Ramos (cell line): ENCODE data around the gene GRIA1.

Experiments used
- in situ Hi-C: fragments of 300-500 bp; cut with MboI; formaldehyde crosslinking; loops from one replicate; pipeline ENCODE4 v1.14.3; 2022; ENCODE audit warnings: low sequenced_read_pairs; ENCODE audit not compliant: unreplicated experiment

The GRIA1 gene

DNA sequence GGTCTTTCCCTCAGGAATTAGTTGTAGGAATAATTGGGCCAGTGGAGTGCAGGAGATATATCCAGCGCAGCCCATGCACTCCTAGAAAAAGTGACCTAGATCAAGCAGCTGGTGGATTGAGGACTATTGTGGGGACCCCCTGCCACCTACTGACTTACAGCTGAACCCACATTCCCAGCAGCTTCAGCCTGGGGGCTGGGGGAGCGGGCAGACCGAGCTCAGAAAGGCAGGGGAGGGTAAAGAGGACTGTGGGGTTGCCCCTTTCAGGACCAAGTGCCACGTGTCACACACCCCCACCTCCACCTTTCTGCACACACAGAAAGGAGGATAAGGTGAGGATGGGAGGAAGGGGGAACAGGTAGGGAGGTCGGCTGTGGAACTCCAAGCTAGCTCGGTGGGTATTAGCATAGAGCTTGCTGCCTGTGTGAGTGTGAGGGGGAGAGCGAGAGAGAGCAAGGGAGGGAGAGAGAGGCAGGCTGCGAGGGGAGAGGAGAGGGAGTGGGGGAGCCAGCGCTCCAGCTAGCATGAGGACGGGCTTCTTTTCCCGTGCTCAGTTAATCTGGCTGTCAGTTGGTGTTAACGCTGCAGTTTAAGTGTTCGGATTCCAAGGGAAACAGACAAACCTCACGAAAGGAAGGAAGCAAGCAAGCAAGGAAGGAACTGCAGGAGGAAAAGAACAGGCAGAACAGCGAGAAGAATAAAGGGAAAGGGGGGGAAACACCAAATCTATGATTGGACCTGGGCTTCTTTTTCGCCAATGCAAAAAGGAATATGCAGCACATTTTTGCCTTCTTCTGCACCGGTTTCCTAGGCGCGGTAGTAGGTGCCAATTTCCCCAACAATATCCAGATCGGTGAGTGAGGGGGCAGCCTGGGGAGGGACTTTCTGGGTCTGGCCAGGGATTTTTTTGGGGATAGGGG, at the start of gene GRIA1:
GRIA1 (plus strand) TSS at position 553 of the 920 bp plus-strand sequence.
- in situ Hi-C loops: loop anchor here (10.0 kb wide), 1 partner anchor 474 kb away; no protein-coding TSS in a partner anchor

- in situ Hi-C loops: no loop called here
Observed at GRCh38 chr5:153445875-153446579, 44.4 kb upstream of the GRIA1 start.

- in situ Hi-C loops: no loop called here
Observed at GRCh38 chr5:153447534-153447933, 42.9 kb upstream of the GRIA1 start.

DNA sequence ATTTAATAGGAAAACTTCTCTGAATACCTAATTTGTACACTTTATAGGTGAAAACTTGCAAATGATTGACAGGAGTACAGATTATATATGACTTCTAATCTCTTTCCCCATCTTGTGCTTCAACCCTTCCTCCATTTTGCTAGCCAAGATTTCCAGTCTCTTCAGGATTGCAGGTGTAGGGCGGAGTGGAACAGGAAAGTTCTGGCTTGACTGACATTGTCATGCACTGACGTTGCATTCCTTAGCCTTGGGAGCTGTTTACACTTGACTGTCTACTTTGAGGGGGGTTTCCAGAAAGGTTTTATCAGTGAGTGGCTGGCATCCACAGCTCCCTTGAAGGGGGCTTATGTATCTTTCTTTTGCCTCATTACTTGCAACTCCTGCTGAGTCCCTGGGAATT, 34.1 kb upstream of the GRIA1 start:
- in situ Hi-C loops: no loop called here

DNA sequence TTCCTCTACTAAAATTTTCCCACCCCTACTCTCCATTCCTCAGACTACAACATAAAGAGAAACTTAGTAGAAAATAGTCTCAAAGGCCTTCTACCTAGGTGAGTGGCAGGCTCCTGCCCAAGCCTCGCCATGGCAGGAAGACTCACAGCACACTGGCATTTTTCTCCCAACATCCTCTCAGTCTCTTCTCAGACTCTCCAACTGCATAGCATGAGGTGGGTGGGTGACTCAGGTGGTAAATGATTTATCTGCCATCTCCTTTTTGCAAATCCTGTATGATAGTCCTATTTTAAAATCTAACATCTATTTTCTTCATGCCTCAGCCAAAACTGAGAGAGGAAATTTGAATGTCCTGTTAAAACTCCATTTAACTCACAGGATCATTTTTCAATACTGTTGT, 33.5 kb upstream of the GRIA1 start:
- in situ Hi-C loops: no loop called here

GRCh38 chr5:153458268-153458667, 32.2 kb upstream of the GRIA1 start:
- in situ Hi-C loops: no loop called here

DNA sequence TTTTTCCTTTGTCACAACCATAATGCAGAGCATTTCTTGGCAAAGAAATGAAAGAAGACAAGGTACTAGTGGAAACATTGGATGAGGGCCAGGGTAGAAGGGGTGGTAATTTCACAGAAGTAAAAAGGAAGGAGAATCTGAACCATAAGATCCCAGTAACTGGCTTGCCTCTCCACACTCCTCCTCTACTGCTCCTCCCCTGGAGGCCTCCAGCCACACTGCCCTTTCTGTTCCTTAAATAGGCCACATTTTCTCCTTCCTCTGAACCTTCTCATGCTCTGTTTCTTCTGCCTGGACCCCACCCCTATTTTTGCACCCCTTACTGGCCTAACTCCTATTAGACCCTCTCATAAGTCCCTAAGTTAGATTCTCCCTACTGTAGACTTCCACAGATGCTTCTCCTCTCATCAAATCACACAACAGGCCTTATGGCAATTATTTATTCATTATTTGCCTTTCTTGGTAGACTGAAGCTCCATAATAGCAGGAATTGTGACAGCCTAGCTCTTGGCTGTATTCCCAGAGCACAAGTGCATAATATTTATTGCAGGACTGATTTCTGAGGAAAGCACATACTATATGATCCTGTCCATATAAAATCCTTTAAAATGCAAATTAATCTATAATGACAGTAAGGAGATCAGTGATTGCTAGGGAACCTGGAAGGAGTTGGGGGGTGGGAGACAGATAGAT, 31.3 kb upstream of the GRIA1 start:
- in situ Hi-C loops: no loop called here

DNA sequence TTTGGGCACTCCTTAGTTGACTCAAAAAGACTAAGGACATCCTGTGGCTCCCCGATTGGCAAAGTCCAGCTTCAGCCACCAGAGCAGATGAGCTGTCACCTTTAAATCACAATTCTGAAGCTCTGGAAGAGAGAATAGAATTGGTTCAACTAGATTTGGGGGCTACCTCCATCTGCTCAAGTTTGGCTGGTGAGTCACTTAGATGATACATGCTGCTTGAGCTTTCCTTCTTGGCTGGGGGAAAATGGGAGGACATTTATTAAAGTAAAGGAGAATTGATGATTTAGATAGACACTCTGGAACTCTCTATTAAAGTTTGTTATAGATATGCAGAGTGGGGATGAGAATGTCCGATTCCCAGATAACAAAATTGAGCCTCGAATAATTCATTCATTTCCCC, 30.0 kb upstream of the GRIA1 start:
- in situ Hi-C loops: no loop called here

GRCh38 chr5:153461341-153461740, 29.1 kb upstream of the GRIA1 start:
- in situ Hi-C loops: no loop called here

DNA sequence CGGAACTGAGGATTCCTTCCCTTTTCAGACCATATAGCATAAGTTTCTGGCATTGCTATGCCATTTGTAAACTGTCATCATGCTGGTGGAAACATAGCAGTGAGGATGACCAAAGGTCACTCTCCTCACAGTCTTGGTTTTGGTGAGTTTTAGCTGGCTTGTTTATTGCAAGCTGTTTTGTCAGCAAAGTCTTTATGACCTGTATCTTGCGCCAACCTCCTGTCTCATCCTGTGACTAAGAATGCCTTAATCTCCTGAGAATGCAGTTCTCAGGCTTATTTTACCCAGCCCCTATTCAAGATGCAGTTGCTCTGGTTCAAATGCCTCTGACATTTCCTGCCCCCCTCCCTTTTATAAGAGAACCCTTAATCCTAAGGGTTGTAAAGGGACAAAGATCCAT, 26.7 kb upstream of the GRIA1 start:
- in situ Hi-C loops: no loop called here

DNA sequence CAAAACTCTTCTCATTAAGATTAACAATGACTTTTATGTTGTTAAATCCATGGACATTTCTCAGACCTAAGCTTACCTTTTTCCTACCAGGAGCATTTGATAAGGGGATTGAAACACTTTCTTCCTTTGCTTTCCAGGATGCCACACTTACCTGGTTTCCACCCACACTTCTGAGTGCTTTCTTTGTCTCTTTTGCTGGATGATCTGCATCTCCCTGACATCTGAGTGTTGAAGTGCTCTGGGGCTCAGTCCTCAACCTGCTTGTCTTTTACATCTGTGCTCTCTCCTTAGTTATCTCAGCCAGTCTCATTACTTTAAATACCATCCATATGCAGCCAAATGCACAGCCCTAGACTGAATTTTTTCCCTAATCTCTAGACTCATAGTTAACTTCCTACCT, 22.9 kb upstream of the GRIA1 start:
- in situ Hi-C loops: no loop called here

GRCh38 chr5:153469423-153469822, 21.0 kb upstream of the GRIA1 start:
- in situ Hi-C loops: no loop called here

DNA sequence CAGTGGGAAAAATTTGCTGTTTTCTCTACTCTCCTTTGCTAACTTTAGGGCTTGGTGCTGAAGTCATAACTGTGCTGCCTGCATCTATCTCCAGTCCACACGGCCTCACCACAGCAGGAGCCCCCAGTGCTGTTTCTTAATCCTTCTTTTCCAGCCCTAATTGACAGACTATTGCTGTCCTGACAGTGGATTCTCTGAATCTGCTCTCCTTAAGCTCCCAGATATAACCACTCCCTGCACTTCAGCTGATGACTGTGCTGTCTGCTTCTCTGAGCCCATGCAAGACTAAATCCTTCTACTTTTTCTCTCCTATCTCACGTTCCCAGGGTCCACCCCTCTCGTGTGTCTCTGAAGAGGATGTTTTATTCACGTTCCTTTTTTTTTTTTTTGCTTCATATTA, 19.7 kb upstream of the GRIA1 start:
- in situ Hi-C loops: no loop called here

DNA sequence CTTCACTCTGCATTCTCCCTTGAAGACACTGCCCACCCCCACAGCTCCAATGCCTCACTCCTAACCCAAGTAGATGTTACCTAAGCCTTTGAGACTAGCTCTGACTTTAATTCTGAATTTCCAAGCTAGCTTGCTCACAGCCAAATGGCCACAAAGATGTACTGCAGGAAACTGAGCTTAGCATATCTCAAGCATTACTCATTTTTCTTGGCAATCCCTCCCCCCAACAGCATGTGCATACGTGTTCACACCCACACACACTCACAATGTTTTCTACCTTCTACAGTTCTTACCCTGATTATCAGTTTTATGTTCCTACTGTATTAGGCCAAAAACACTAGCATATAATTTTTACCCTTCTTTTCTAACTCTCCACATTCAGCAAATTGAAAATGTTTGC, 13.7 kb upstream of the GRIA1 start:
- in situ Hi-C loops: no loop called here

- in situ Hi-C loops: no loop called here
Observed at GRCh38 chr5:153480401-153480800, 10.1 kb upstream of the GRIA1 start.

DNA sequence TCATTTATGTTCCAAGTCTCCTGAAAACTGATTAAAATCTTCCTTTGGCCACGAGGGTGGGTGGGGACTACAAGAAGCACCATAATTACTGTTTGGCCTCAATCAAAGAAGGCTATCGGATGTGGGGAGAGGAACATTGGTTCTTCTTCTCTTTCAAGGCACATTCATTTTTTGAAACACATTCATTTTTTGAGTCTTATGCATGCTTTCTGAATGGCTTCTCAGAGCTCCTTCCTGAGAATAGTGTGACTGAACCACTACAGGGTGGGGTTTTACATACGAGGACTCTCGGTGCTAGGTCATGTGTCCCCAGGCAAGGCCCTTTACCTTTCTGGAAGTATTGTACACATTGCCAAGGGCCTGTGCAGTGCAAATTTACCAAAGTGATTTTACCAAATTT, 7.0 kb upstream of the GRIA1 start:
- in situ Hi-C loops: no loop called here

DNA sequence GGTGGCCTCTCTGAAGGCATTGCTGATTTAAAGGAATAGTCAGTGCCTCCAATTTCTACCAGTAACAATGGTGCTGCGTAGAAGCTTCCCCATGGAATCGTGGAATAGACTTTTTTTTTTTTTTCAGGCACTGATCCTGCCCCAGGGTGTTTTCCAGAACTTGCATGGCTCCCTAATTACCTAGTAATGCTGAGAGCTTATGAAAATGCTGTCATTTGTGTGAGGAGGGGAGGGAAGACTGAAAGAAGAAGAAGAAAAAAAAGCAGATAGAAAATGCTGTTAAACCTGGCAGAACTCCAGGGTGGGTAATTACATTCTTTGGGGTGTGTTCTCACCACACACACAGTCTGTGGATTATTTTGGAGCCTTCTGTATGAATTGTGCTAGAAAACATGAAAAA, 4.8 kb upstream of the GRIA1 start:
- in situ Hi-C loops: no loop called here

DNA sequence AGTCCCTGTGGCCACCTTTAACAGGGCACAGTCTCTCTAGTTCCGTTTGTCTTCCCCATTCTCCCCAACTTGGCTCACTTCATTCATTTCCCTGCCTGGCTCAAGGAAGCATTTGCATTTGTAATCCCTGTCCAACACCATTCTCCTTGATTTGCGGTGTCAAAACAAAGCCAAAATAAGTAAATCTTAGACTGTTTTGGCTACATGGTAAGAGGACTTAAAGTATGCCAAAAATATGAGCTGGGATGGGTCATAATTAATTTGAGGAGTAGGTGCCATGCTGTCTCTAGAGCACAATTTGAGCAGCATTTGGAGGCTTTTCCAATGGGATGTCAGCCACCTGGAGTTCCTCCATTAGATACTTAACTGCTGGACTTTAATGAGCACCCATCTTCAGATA, 3.7 kb upstream of the GRIA1 start:
- in situ Hi-C loops: no loop called here

DNA sequence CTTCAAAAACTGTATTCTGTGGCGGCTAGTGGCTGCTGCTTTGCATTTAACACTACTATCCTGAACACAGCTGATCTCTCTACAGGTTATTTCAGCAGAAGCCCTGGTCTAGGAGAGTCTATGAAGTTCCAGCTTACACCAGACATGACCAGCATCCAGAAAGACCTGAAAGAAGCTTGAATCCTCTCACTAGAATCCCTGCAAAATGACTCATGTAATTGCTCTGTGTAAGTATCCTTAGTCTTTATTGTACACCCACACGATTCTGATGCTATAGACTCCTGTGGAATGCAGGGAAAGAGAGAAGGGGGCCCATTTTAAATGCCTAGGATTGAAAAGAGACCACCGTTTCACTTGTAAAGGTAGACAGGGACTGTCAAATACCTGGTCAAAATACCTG, 859 bp upstream of the GRIA1 start:
- in situ Hi-C loops: loop anchor here (10.0 kb wide), 1 partner anchor 475 kb away; no protein-coding TSS in a partner anchor

DNA sequence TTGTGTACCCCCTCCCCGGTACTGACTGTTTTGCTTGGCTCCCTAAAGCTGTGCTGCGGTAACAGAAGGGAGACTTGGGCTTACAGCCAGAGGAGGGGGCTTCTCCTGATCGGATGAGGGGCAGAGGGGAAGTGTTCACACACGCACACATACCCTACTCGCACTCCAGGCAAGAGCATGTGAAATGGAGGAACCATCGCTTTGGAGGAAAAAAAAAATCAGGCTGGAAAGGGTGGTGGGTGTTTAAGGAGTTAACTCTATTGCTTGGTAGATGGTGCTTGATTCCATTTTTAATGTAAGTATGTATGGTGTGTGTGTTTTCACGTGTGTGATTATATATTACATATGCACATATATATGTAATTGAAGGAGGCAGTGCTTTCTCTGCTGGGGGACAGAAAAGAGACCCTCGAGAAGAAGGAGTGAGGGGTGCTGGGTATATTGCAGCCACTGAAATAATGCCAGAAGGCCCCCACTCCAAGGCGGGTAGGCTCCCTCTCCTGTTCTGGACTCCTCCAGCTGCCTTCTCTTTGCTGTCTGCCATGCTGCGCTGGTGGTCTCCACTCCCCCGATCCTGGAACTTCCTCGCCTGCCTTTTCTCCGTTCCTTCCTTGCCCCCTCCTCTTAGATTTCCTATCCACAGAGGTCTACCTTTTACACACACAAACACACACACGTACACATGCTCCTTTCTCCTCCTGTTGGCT, 721 bp downstream of the GRIA1 start:
- in situ Hi-C loops: loop anchor here (10.0 kb wide), 1 partner anchor 474 kb away; no protein-coding TSS in a partner anchor
